Sigmoid colon (tissue), 4 donors: Measurements from ENCODE around the gene PLCB2.

Source experiments
- POLR2A ChIP-seq, 2 donors: fragments of 450-650 bp; IDR thresholded peaks; one replicate each; pipeline ENCODE4 v1.6.1; 2016; ENCODE audit warnings: antibody characterized with exemption in 2 of 2, mild to moderate bottlenecking in 2 of 2, moderate library complexity in 2 of 2
- POLR2AphosphoS5 ChIP-seq, 4 donors: sonication (generic); formaldehyde crosslinking; IDR thresholded peaks; one replicate each; pipeline ENCODE4 v1.6.1; 2017; ENCODE audit warnings: antibody characterized with exemption in 4 of 4
- TF ChIP-seq, protein P1 (sequence below), 4 experiments: fragments of 450-650 bp in 3 of 4; fragments of 200-600 bp in 1 of 4; IDR thresholded peaks; one replicate each; pipeline ENCODE4 v1.5.1; 2016 to 2019; ENCODE audit warnings: antibody characterized with exemption in 4 of 4, mild to moderate bottlenecking in 3 of 4, moderate library complexity in 2 of 4

DNA sequence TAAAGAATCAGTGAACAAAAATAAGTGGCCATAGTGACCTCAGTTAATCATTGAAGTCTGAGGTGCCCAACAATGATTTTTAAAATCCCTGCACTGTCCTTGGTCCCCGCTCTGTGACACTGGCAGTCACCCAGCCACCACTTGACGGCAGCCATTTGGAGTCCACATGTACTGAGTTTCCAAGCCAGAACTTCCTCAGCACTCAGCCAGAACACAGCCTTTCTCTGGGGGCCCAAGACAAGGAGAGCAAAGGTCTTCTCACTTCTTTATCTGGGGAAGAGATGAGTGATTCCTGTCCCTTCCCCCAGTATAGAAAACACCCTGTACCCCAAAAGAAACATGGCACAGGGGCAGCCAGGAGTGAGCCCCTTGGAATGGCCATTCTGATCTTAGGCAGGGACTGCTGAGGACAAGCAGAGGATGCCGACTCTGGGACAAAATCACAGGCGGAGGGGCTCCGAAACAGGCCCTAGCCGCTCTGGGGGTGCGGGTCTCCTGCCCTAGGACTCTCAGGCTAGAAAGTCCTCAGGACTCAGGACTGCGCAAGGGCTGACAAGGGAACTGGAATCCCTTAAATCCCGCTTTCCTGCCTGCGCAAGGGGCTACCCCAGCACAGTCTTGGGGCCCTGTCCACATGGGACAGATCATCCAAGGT, 56.1 kb downstream of the PLCB2 start:
- TF ChIP-seq, protein P1, sequence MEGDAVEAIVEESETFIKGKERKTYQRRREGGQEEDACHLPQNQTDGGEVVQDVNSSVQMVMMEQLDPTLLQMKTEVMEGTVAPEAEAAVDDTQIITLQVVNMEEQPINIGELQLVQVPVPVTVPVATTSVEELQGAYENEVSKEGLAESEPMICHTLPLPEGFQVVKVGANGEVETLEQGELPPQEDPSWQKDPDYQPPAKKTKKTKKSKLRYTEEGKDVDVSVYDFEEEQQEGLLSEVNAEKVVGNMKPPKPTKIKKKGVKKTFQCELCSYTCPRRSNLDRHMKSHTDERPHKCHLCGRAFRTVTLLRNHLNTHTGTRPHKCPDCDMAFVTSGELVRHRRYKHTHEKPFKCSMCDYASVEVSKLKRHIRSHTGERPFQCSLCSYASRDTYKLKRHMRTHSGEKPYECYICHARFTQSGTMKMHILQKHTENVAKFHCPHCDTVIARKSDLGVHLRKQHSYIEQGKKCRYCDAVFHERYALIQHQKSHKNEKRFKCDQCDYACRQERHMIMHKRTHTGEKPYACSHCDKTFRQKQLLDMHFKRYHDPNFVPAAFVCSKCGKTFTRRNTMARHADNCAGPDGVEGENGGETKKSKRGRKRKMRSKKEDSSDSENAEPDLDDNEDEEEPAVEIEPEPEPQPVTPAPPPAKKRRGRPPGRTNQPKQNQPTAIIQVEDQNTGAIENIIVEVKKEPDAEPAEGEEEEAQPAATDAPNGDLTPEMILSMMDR (IDR thresholded peaks at IDR 0.05) = no peak
- TF ChIP-seq POLR2AphosphoS5 (IDR thresholded peaks at IDR 0.05) = no peak
- no peak for TF ChIP-seq POLR2A (IDR thresholded peaks at IDR 0.05)
